B cell (primary cell): Measurements from ENCODE around the gene GLIS1. TPM values are rescaled to one million over a fixed set of nuclear protein-coding genes. Genes with fewer than 3 reads are reported as not detected.

Experiments used
- ATAC-seq: fragments of 200-7000 bp; cut with Tn5 transposase; one replicate; pipeline ENCODE4 v1.10.0; 2021; ENCODE audit warnings: low read depth, mild to moderate bottlenecking, moderate number of reproducible peaks, moderate library complexity
- CTCF ChIA-PET: fragments of 350-600 bp; sonication (Branson Sonifier 250); formaldehyde crosslinking; loops from one replicate; lab custom pipeline; 2021; ENCODE audit warnings: antibody characterized with exemption, inconsistent platforms; lab: Charles Lee
- POLR2A ChIA-PET: fragments of 350-600 bp; sonication (Branson Sonifier 250); formaldehyde crosslinking; loops from one replicate; lab custom pipeline; 2021; ENCODE audit warnings: antibody characterized with exemption; lab: Charles Lee
- DNase-seq: peaks from one replicate; pipeline ENCODE4 v3.0.0; 2013
- H2AFZ ChIP-seq: 2 replicates; pipeline ENCODE4 v1.6.1; 2012; ENCODE audit warnings: mild to moderate bottlenecking, low read depth, low read length; ENCODE audit not compliant: insufficient read depth, poor library complexity, severe bottlenecking
- H3K27ac ChIP-seq, 2 donors: 1 replicate in 1 of 2; 2 replicates in 1 of 2; pipeline ENCODE4 v1.5.1; 2012 to 2013; ENCODE audit warnings: low read length in 2 of 2, mild to moderate bottlenecking in 2 of 2, moderate library complexity in 1 of 2
- H3K27me3 ChIP-seq, 4 experiments: fragments of 200-600 bp in 1 of 4; sonication (generic) in 1 of 4; replicated peaks in 1 of 4; 1 replicate in 2 of 4; 2 replicates in 2 of 4; pipeline versions ENCODE4 v1.6.1 to v1.7.0; 2013 to 2016; ENCODE audit warnings: low read length in 3 of 4, mild to moderate bottlenecking in 2 of 4, mixed read lengths in 1 of 4, moderate library complexity in 1 of 4; ENCODE audit not compliant: insufficient read depth in 4 of 4, control insufficient read depth in 3 of 4; ENCODE audit errors: control extremely low read depth in 1 of 4
- H3K36me3 ChIP-seq, 2 experiments: replicated peaks in 1 of 2; 1 replicate in 1 of 2; 2 replicates in 1 of 2; pipeline versions ENCODE4 v1.6.1 to v1.7.1; 2013; ENCODE audit warnings: low read length in 1 of 2; ENCODE audit not compliant: insufficient read depth in 2 of 2, control insufficient read depth in 1 of 2; ENCODE audit errors: control extremely low read depth in 1 of 2, extremely low read depth in 1 of 2
- H3K4me1 ChIP-seq, 2 donors: fragments of 200-600 bp in 1 of 2; sonication (generic) in 1 of 2; 1 replicate in 1 of 2; 2 replicates in 1 of 2; pipeline versions ENCODE4 v1.5.1 to v1.6.1; 2013 to 2017; ENCODE audit warnings: low read length in 2 of 2; ENCODE audit not compliant: control insufficient read depth in 2 of 2, insufficient read depth in 2 of 2
- H3K4me2 ChIP-seq: replicated peaks from 2 replicates; pipeline ENCODE3; 2012; ENCODE audit warnings: mild to moderate bottlenecking, low read depth, low read length; ENCODE audit not compliant: poor library complexity, severe bottlenecking
- H3K4me3 ChIP-seq, 5 experiments: fragments of 200-600 bp in 1 of 5; sonication (generic) in 1 of 5; 1 replicate in 3 of 5; 2 replicates in 2 of 5; pipeline versions ENCODE4 v1.5.1 to v1.7.0; 2011 to 2016; ENCODE audit warnings: low read length in 4 of 5, mild to moderate bottlenecking in 4 of 5, low read depth in 2 of 5, control low read depth in 1 of 5, moderate library complexity in 1 of 5; ENCODE audit not compliant: insufficient read depth in 1 of 5; ENCODE audit errors: control extremely low read depth in 1 of 5, extremely low read depth in 1 of 5
- H3K79me2 ChIP-seq: fragments of 200-600 bp; sonication (generic); one replicate; pipeline ENCODE4 v1.6.0; 2016; ENCODE audit warnings: low read length; ENCODE audit not compliant: control insufficient read depth, insufficient read depth
- H3K9ac ChIP-seq: fragments of 200-600 bp; sonication (generic); 2 replicates; pipeline ENCODE4 v1.6.1; 2017; ENCODE audit warnings: mild to moderate bottlenecking, low read length, moderate library complexity
- H3K9me3 ChIP-seq, 3 donors: one replicate each; pipeline versions ENCODE4 v1.6.1 to v1.7.1; 2013; ENCODE audit warnings: low read length in 2 of 3; ENCODE audit not compliant: control insufficient read depth in 2 of 3, insufficient read depth in 1 of 3; ENCODE audit errors: control extremely low read depth in 1 of 3
- H4K20me1 ChIP-seq: 2 replicates; pipeline ENCODE4 v1.6.0; 2012; ENCODE audit warnings: mild to moderate bottlenecking, low read length; ENCODE audit not compliant: insufficient read depth, control insufficient read depth, poor library complexity, severe bottlenecking
- H3K27ac Mint-ChIP-seq: one replicate; pipeline ENCODE4 v1.8.0; 2021; ENCODE audit warnings: mixed read lengths
- H3K27me3 Mint-ChIP-seq: one replicate; pipeline ENCODE4 v1.8.0; 2021; ENCODE audit warnings: mixed read lengths
- H3K4me1 Mint-ChIP-seq: one replicate; pipeline ENCODE4 v1.8.0; 2021; ENCODE audit warnings: mixed read lengths
- H3K4me3 Mint-ChIP-seq: one replicate; pipeline ENCODE4 v1.8.0; 2021; ENCODE audit warnings: mixed read lengths
- H3K9me3 Mint-ChIP-seq: one replicate; pipeline ENCODE4 v1.8.0; 2022; ENCODE audit warnings: mixed read lengths; ENCODE audit not compliant: insufficient read depth
- EZH2 ChIP-seq: IDR thresholded peaks from 2 replicates; pipeline ENCODE4 v1.6.1; 2012; ENCODE audit warnings: borderline replicate concordance, low read depth, mild to moderate bottlenecking, moderate library complexity, low read length; ENCODE audit not compliant: insufficient read depth, poor library complexity, severe bottlenecking
- WGBS: methylation state at CpG from one replicate; pipeline ENCODE4 v1.1.5; 2013; ENCODE audit warnings: missing lambda C conversion rate; ENCODE audit not compliant: insufficient coverage; 5-methylcytosine and 5-hydroxymethylcytosine counted together
- intact Hi-C: fragments of 100-400 bp; cut with micrococcal nuclease; formaldehyde crosslinking; loops from one replicate; pipeline ENCODE4 v1.10.0; 2022
- polyA plus RNA-seq: library from polyadenylated mRNA; depleted of rRNA; stranded (reverse); fragments of >200 nt; gene quantifications from 2 replicates; pipeline ENCODE4 v1.2.3, GENCODE V29; 2012
- total RNA-seq, 2 donors: library from RNA; stranded (reverse); fragments of 120-200 nt in 1 of 2; gene quantifications; 1 replicate in 1 of 2; 2 replicates in 1 of 2; pipeline versions ENCODE4 v1.2.3 to v1.2.4, GENCODE V29; 2013 to 2022
- TF ChIP-seq, protein P1 (sequence below): fragments of 200-600 bp; IDR thresholded peaks from one replicate; pipeline ENCODE4 v1.8.0; 2022; ENCODE audit warnings: antibody characterized with exemption, mild to moderate bottlenecking

GLIS1 gene
- total and polyA plus RNA-seq, 2 donors (not counting 1 experiment from before 2014, with no cell fraction given): not detected

DNA sequence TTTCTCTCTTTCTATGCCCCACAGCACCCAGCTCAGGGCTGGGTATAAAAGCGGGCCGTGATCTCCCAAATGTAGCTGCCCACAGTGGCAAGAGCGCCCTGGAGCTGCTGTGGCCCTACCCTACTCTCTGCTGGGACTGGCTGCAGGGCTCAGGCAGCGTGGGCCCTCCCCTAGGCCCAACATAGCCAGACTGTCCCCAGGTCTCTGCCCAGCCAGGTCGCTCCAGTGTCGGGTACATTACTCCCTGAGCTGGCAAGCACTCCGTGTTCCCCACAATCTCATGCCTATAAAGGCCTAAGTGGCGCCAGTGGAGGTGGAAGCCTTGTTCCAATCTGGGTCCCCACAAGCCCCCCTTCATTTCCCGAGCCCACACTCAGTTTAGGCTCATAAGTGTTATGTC, 66.2 kb downstream of the GLIS1 start:
- no peak overlapping the region for H3K4me3 Mint-ChIP-seq

DNA sequence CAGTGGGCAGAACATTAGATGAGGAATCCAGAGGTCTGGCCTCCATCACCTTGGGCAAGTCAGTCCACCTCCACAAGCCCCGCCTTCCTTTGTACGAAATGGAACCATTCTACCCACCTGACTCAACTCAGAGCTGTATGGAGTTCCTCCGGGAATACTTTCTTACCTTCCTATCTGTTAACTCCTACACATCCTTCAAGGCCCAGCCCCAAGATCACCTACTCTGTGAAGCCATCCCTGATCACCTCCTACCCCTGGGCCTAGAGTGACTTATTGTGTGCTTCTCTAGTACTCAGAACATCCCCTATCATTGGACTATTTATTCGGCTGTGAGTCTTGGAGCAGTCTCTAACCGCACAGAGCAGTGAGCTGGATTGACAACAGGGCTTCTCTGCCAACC, 66.7 kb downstream of the GLIS1 start:
- no peaks in the 10 kb centered on the region for H3K9me3 Mint-ChIP-seq
- H3K27me3 Mint-ChIP-seq: peaks cover 4% of the 10 kb centered on the region
- H3K79me2 ChIP-seq: no peaks in the 10 kb centered on the region
- no peaks in the 10 kb centered on the region for H3K9me3 ChIP-seq
- DNase-seq (no peak), ATAC-seq (no peak)
- intact Hi-C loops: no loop called here
- H3K4me2 ChIP-seq: no peak overlapping the region
- CTCF ChIA-PET: no interaction called here
- H3K27ac ChIP-seq: no peak overlapping the region
- H3K9ac ChIP-seq: no peak overlapping the region
- H3K4me1 ChIP-seq: no peaks in the 10 kb centered on the region
- H4K20me1 ChIP-seq: no peaks in the 10 kb centered on the region
- H3K36me3 ChIP-seq: no peaks in the 10 kb centered on the region
- H2AFZ ChIP-seq: no peak overlapping the region
- H3K4me3 Mint-ChIP-seq: no peak overlapping the region
- no peak overlapping the region for H3K27ac Mint-ChIP-seq
- H3K4me3 ChIP-seq: no peak overlapping the region
- no peaks in the 10 kb centered on the region for H3K4me1 Mint-ChIP-seq
- TF ChIP-seq, protein P1, sequence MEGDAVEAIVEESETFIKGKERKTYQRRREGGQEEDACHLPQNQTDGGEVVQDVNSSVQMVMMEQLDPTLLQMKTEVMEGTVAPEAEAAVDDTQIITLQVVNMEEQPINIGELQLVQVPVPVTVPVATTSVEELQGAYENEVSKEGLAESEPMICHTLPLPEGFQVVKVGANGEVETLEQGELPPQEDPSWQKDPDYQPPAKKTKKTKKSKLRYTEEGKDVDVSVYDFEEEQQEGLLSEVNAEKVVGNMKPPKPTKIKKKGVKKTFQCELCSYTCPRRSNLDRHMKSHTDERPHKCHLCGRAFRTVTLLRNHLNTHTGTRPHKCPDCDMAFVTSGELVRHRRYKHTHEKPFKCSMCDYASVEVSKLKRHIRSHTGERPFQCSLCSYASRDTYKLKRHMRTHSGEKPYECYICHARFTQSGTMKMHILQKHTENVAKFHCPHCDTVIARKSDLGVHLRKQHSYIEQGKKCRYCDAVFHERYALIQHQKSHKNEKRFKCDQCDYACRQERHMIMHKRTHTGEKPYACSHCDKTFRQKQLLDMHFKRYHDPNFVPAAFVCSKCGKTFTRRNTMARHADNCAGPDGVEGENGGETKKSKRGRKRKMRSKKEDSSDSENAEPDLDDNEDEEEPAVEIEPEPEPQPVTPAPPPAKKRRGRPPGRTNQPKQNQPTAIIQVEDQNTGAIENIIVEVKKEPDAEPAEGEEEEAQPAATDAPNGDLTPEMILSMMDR: no peak
- no peak for TF ChIP-seq EZH2
- no peaks in the 10 kb centered on the region for H3K27me3 ChIP-seq
- POLR2A ChIA-PET: no interaction called here
- 90% methylated on average over 5 of the region's 5 CpGs for WGBS

More for the DNA sequence above, 66.2 kb downstream of the GLIS1 start:
- no peak overlapping the region for H3K9ac ChIP-seq
- no peak overlapping the region for H3K27ac Mint-ChIP-seq
- CTCF ChIA-PET: no interaction called here
- no peaks in the 10 kb centered on the region for H3K9me3 ChIP-seq
- TF ChIP-seq, protein P1: no peak
- no peak for TF ChIP-seq EZH2
- H3K36me3 ChIP-seq: no peaks in the 10 kb centered on the region
- H3K4me1 ChIP-seq: no peaks in the 10 kb centered on the region
- no peak for ATAC-seq
- no peaks in the 10 kb centered on the region for H3K27me3 ChIP-seq
- no peak overlapping the region for H3K4me3 ChIP-seq
- intact Hi-C loops: no loop called here
- POLR2A ChIA-PET: no interaction called here
- H3K27ac ChIP-seq: no peak overlapping the region
- H3K4me2 ChIP-seq: no peak overlapping the region
- WGBS: 81% methylated on average over 6 of the region's 9 CpGs
- no peaks in the 10 kb centered on the region for H4K20me1 ChIP-seq
- H3K4me1 Mint-ChIP-seq: no peaks in the 10 kb centered on the region
- no peaks in the 10 kb centered on the region for H3K79me2 ChIP-seq
- H3K9me3 Mint-ChIP-seq: no peaks in the 10 kb centered on the region
- H3K27me3 Mint-ChIP-seq: peaks cover 4% of the 10 kb centered on the region
- no peak for DNase-seq
- H2AFZ ChIP-seq: no peak overlapping the region
